Upper lobe of right lung (tissue), 1 donor: ENCODE measurements around the gene EOLA2. TPM values are rescaled to one million over a fixed set of nuclear protein-coding genes. Genes with fewer than 3 reads are reported as not detected.
A peak's percentile ranks its signal among the peaks of the same experiment; 100 is the strongest.

ENCODE experiments used
- ATAC-seq: fragments of 200-7000 bp; cut with Tn5 transposase; one replicate; pipeline ENCODE4 v1.9.1; 2020; ENCODE audit warnings: mild to moderate bottlenecking, moderate library complexity
- DNase-seq: peaks from one replicate; pipeline ENCODE4 v3.0.0-alpha.2; 2020
- H3K27ac ChIP-seq: fragments of 200-600 bp; one replicate; pipeline ENCODE4 v1.8.0; 2022
- H3K27me3 ChIP-seq: fragments of 200-600 bp; one replicate; pipeline ENCODE4 v1.8.0; 2022; ENCODE audit warnings: mild to moderate bottlenecking
- H3K36me3 ChIP-seq: fragments of 200-600 bp; one replicate; pipeline ENCODE4 v1.8.0; 2022
- H3K4me1 ChIP-seq: fragments of 200-600 bp; one replicate; pipeline ENCODE4 v1.8.0; 2022
- H3K4me3 ChIP-seq: fragments of 200-600 bp; one replicate; pipeline ENCODE4 v1.8.0; 2022; ENCODE audit warnings: mild to moderate bottlenecking
- H3K9me3 ChIP-seq: fragments of 200-600 bp; one replicate; pipeline ENCODE4 v1.8.0; 2022
- CTCF ChIP-seq: fragments of 200-600 bp; IDR thresholded peaks from one replicate; pipeline ENCODE4 v1.8.0; 2022; ENCODE audit warnings: antibody characterized with exemption
- intact Hi-C: fragments of 100-400 bp; cut with DNase I; formaldehyde crosslinking; loops from one replicate; pipeline ENCODE4 v1.11.0; 2022
- total RNA-seq: library from RNA; stranded (reverse); fragmentation: NEBNext Ultra II Directional; extraction: Animal tissue kit (Norgen Biotek cat#: 25700); gene quantifications from one replicate; pipeline ENCODE4 v1.2.1, GENCODE V29; 2021
- donor health status: DM: no; HTN: yes; CAD: no; lungs with severe emphysema.

Gene EOLA2
- total RNA-seq, 1 donor from 2014 or later, result 26.3 TPM

GRCh38 chrX:149962859-149963757 is 24.8 kb upstream of the EOLA2 start:
- H3K27me3 ChIP-seq, result no peaks in the 10 kb centered on the region
- no peak overlapping the region for H3K4me3 ChIP-seq
- intact Hi-C loops, result no loop called here
- TF ChIP-seq CTCF, result peak; percentile 64
- H3K4me1 ChIP-seq, result no peaks in the 10 kb centered on the region
- DNase-seq, result no peak
- H3K9me3 ChIP-seq, result no peaks in the 10 kb centered on the region
- no peaks in the 10 kb centered on the region for H3K36me3 ChIP-seq
- H3K27ac ChIP-seq, result no peak overlapping the region
- peak; percentile 94 for ATAC-seq

GRCh38 chrX:149962010-149962409 is 23.7 kb upstream of the EOLA2 start:
- Histone ChIP-seq H3K27ac (no peak overlapping the region), H3K36me3 (no peaks in the 10 kb centered on the region), H3K4me1 (no peaks in the 10 kb centered on the region), H3K9me3 (no peaks in the 10 kb centered on the region), H3K4me3 (no peak overlapping the region), H3K27me3 (no peaks in the 10 kb centered on the region)
- ATAC-seq (no peak), DNase-seq (no peak)
- intact Hi-C loops, result no loop called here
- no peak for TF ChIP-seq CTCF

GRCh38 chrX:149961572-149961971 is 23.3 kb upstream of the EOLA2 start:
- Histone ChIP-seq H3K36me3 (no peaks in the 10 kb centered on the region), H3K4me3 (no peak overlapping the region), H3K27ac (no peak overlapping the region), H3K27me3 (no peaks in the 10 kb centered on the region), H3K4me1 (no peaks in the 10 kb centered on the region), H3K9me3 (no peaks in the 10 kb centered on the region)
- TF ChIP-seq CTCF, result no peak
- DNase-seq, result no peak
- intact Hi-C loops, result no loop called here
- ATAC-seq, result no peak

GRCh38 chrX:149950681-149951080 is 12.4 kb upstream of the EOLA2 start:
- Histone ChIP-seq H3K4me1 (no peaks in the 10 kb centered on the region), H3K36me3 (no peaks in the 10 kb centered on the region), H3K27me3 (no peaks in the 10 kb centered on the region), H3K27ac (no peak overlapping the region), H3K9me3 (no peaks in the 10 kb centered on the region), H3K4me3 (no peak overlapping the region)
- intact Hi-C loops, result no loop called here
- ATAC-seq, result peak; percentile 47
- TF ChIP-seq CTCF, result peak; percentile 42
- DNase-seq, result no peak

- Histone ChIP-seq H3K9me3 (no peaks in the 10 kb centered on the region), H3K36me3 (no peaks in the 10 kb centered on the region), H3K4me1 (no peaks in the 10 kb centered on the region), H3K4me3 (no peak overlapping the region), H3K27me3 (no peaks in the 10 kb centered on the region), H3K27ac (no peak overlapping the region)
- ATAC-seq, result no peak
- TF ChIP-seq CTCF, result no peak
- intact Hi-C loops, result no loop called here
- no peak for DNase-seq
Measured at GRCh38 chrX:149949743-149950436, 11.6 kb upstream of the EOLA2 start.
